Fibroblast of villous mesenchyme (primary cell): ENCODE measurements around the gene FOXF1. TPM values are rescaled to one million over a fixed set of nuclear protein-coding genes. Genes with fewer than 3 reads are reported as not detected.
A peak's percentile ranks its signal among the peaks of the same experiment; 100 is the strongest.

Experiments used
- DNase-seq: peaks from one replicate; pipeline ENCODE4 v3.0.0-alpha.2; 2010; ENCODE audit warnings: low read depth
- H3K4me3 ChIP-seq: 2 replicates; pipeline ENCODE4 v1.5.1; 2011; ENCODE audit warnings: low read depth, mild to moderate bottlenecking, low read length
- CTCF ChIP-seq: IDR thresholded peaks from 2 replicates; pipeline ENCODE4 v1.5.1; 2012; ENCODE audit warnings: low read depth, mild to moderate bottlenecking, low read length; ENCODE audit not compliant: insufficient read depth
- total RNA-seq: library from RNA; depleted of rRNA; stranded (reverse); fragments of >200 nt; gene quantifications from 2 replicates; pipeline ENCODE4 v1.2.3, GENCODE V29; 2012

FOXF1 gene
- total RNA-seq, 1 donor: 5.2 TPM

- H3K4me3 ChIP-seq: no peak overlapping the region
- peak; percentile 86 for TF ChIP-seq CTCF
Measured at GRCh38 chr16:86517652-86518258, 7.4 kb downstream of the FOXF1 start.

GRCh38 chr16:86519007-86519648 lies 8.8 kb downstream of the FOXF1 start:
- no peak overlapping the region for H3K4me3 ChIP-seq
- no peak for DNase-seq
- TF ChIP-seq CTCF: no peak

More at GRCh38 chr16:86517652-86518258, 7.4 kb downstream of the FOXF1 start:
- DNase-seq: peak; percentile 87

GRCh38 chr16:86519649-86520316 lies 9.5 kb downstream of the FOXF1 start:
- peak; percentile 93 for TF ChIP-seq CTCF
- peak overlapping the region; percentile 41 for H3K4me3 ChIP-seq
- DNase-seq: peak; percentile 77

GRCh38 chr16:86520317-86521210 lies 10.2 kb downstream of the FOXF1 start:
- DNase-seq: peak; percentile 42
- no peak for TF ChIP-seq CTCF
- peak overlapping the region; percentile 41 for H3K4me3 ChIP-seq

- H3K4me3 ChIP-seq: no peak overlapping the region
- no peak for DNase-seq
- TF ChIP-seq CTCF: no peak
Measured at GRCh38 chr16:86521236-86522197, 11.2 kb downstream of the FOXF1 start.
